Measurements from ENCODE around the gene RENBP. TPM values are rescaled to one million over a fixed set of nuclear protein-coding genes. Genes with fewer than 3 reads are reported as not detected.
"Not testable (repeated sequence)": the region's sequence is repeated elsewhere in the genome, so short reads cannot be mapped to it uniquely, and the experiment has no call there.

The RENBP gene
- 2.8 TPM for total RNA-seq

DNA sequence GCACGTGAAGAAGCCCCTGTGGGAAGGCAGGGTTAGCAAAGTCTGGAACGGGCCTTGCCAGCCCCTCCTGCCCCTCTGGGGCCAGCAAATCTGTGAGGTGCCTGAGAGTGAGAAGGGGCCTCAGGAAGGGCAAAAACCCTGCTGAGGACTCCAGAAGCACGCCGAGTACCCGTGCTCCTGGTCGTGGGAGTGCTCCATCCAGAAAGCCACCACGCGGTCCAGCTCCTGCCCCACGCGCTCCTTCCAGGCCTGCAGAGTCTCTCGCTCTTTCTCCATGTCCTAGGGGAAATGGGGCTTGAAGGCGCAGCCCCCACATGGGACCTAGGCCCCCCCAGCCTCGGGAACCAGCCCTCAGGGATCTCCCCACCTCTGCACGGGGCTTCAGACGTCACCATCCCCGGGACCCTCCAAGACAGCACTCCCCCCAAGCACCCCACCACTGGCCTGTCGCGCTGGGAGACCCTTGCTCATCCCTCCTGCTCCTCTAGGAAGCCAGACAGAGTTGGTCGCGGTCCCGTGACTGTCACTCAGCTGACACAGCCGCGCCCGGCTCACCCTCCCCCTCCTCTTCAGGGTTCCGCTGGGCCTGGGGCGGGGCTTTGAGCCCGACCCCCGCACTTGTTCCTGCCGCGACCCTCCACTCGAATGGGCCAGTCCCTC lies at the start of gene RENBP:
Gene RENBP (minus strand): TSS at position 504 of the 660 bp plus-strand sequence. CDS start 33 bp downstream, at position 471.
- DNase-seq = no peak

DNA sequence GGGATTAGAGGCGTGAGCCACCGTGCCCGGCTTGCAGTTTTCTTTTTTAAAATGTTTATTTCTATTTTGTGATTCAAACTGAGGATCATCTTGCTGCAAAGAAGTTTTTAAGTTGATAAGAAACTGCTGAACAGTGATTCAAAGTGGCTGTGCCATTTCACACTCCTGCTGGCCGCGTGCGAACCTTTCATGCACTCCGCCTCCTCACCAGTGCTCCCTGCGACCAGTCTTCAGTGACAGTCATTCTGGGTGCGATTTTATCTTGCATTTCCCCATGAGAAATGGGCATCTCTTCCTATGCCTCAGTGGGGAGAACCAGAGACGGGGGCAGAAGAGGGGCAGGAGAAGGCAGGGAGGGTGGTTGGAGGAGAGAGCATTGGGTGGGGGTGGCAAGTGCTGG lies 49.5 kb upstream of the RENBP start:
- no peak for DNase-seq

DNA sequence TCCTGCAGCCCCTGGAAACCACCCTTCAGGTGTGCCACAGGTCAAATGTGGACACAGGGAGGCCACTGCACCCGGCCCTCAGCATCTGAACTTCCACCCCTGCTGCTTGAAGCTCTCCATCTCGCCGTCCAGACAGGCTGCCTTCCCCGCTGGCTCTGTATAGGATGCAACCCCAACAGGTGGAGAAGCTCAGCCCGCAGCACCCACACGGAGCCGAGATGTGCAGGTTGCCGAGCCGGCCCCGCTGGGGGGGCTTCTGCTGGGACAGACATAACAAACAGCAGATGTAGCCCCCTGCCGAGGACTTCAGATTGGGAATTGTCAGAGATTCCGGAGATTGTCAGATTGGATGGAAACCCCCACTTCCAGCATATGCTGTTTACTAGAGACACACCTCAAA lies 48.6 kb upstream of the RENBP start:
- DNase-seq = no peak

DNA sequence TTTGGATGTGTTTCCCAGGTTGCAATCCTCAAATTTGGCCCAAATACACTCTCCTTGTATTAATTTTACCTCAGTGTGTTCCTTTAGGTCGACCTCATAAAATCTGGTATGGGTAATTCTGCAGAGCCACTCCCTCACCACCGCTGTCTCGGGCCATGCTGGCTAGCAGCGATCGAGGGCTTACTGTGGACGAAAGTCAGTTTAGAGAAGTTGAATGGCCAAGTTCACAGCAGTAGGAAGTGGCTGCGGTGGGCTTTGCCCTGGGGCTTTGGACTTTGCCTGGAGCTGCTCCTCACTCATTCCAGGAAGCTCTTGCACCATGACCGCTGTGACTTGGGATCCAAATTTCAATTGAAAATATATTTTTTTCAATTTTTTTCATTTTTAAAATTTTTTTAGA lies 47.7 kb upstream of the RENBP start:
- DNase-seq = no peak

DNA sequence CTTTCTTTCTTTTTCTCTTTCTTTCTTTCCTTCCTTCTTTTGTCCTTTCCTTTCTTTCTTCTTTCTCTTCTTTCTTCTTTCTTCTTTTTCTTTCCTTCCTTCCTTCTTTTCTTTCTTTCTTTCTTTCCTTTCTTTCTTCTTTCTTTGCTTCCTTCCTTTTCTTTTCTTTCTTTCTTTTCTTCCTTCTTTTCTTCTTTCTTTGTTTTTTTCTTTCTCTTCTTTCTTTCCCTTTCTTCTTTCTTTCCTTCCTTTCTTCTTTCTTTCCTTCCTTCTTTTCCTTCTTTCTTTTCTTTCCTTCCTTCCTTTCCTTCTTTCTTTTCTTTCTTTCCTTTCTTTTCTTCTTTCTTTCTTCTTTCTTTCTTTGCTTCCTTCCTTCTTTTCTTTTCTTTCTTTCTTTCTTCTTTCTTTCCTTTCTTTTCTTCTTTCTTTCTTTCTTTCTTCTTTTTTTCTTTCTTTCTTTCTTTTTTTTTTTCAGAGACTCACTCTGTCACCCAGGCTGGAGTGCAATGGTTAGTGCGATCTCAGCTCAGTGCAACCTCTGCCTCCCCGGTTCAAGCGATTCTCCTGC lies 46.7 kb upstream of the RENBP start:
- no peak for DNase-seq

DNA sequence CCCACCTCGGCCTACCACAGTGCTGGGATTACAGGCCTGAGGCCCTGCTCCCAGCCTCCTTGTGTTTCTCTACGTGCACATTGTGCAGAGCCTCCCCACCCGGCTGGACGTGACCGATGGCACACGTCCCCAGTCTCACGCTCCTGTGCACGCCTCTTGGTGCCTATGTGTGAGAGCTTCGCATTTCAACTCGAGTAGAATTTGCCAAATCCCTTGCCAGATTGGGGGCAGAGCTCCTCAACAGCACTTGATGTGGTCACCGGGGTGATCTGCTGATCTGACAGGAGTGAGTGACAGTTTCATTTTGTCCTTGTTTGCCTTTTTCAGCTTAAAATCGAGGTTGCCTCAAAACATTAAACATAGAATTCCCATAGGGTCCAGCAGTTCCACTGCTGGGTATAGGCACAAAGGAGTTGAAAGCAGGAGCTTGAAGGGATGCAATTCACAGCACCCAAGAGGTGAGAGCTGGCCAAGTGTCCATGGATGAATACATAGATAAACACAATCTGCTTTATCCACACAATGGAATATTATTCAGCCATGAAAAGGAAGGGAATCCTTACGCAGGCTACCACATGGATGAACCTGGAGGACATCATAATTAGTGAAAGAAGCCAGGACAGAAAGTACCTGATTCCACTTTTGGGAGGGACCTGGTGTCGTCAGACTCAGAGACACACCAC lies 45.7 kb upstream of the RENBP start:
- no peak for DNase-seq

DNA sequence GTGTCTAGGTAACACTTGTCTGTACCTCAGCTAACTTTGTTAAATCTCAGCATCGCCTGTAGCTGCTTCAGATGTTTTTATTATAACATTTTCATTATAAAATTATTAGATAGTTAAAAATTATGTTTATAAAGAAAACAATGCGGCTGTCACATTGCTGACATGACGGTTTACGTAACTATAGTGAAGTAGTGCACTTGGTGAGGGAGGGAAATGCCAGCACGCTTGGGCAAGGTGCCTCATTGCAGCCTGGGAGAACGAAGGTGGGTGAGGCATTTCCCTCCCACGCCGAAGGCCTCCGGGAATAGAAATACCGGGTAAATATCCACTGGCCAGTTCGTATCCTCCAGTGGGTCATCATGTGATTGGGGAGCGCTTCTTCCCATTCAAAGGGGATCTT lies 44.0 kb upstream of the RENBP start:
- no peak for DNase-seq

GRCh38 chrX:153984351-153985178 lies 40.1 kb upstream of the RENBP start:
- no peak for DNase-seq

GRCh38 chrX:153983321-153983801 lies 38.9 kb upstream of the RENBP start:
- DNase-seq = no peak

- no peak for DNase-seq
Observed at GRCh38 chrX:153981771-153982533, 37.5 kb upstream of the RENBP start.

GRCh38 chrX:153981231-153981630 lies 36.8 kb upstream of the RENBP start:
- no peak for DNase-seq

- DNase-seq = not testable (repeated sequence)
Observed at GRCh38 chrX:153980394-153980793, 36.0 kb upstream of the RENBP start.

- no peak for DNase-seq
Observed at GRCh38 chrX:153974726-153975286, 30.4 kb upstream of the RENBP start.

DNA sequence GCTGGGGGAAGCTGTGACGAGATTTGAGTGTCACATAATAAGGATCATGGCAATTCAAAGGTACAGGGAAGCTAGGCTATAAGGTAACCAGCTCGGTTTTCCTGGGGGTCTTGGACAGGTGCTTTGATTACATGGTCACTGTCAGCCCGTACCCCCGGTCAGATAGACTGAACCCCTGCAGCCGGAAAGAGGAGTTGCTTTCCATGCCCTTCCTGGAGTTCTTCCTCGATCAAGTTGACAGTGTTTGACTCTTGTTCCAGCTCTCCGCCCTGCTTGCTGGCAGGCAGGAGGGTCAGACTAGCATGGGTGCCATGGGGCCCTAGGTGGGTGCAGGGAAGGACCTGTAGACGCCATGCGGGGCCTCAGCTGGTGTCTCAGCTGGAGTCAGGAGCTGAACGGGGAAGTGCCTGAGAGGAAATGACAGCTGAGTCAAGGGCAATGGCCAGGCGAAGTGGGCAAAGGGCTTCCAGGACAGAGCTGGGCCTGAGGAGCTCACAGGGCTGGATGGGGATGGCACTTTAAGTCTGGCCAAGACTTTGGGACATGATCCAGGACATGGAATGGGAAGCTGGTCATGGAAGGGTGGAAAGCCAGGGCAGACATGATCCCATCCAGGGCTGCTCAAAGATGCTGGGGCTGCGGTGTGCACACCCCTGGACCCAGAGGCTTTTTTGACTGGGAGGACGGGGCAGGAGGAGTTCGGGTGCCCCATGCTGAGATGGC lies 29.7 kb upstream of the RENBP start:
- DNase-seq = no peak

- DNase-seq = no peak
Observed at GRCh38 chrX:153973127-153974002, 28.9 kb upstream of the RENBP start.

GRCh38 chrX:153972368-153973126 lies 28.1 kb upstream of the RENBP start, which contains the start of gene TMEM187:
Gene TMEM187 (plus strand): TSS chrX:153972754. CDS start chrX:153982063, 9,309 bp downstream.
- DNase-seq = peak; percentile 61

GRCh38 chrX:153971450-153972367 lies 27.3 kb upstream of the RENBP start, which contains the start of gene HCFC1:
Gene HCFC1 (minus strand): TSS chrX:153971818. CDS start chrX:153970840, 978 bp downstream.
- DNase-seq = peak; percentile 83

GRCh38 chrX:153971124-153971449 lies 26.6 kb upstream of the RENBP start:
- DNase-seq = peak; percentile 74

All from occipital lobe (tissue), 2 donors.